HG02798 (cell line): ENCODE data around the gene ASIC1.

Experiments
- ATAC-seq: cut with Tn5 transposase; IDR thresholded peaks from one replicate; pipeline ENCODE4 v1.9.1; 2021; ENCODE audit warnings: mild to moderate bottlenecking; ENCODE audit not compliant: unreplicated experiment, poor library complexity

ASIC1 gene

GRCh38 chr12:50129290-50129689 lies 71.9 kb downstream of the ASIC1 start:
- ATAC-seq, result no peak

GRCh38 chr12:50132505-50133135 lies 75.2 kb downstream of the ASIC1 start:
- no peak for ATAC-seq
